ENCODE data around the gene SRP19. TPM values are rescaled to one million over a fixed set of nuclear protein-coding genes. Genes with fewer than 3 reads are reported as not detected.

SRP19 gene
- total RNA-seq (2014; rRNA removed; shearing (Covaris generic)) = 82.0 and 108 TPM in 2 replicates

GRCh38 chr5:112860929-112861637 is at the start of gene SRP19:
TSS of gene SRP19 (plus strand) at chr5:112861287. CDS start at chr5:112861377, 90 bp downstream.

Other genes starting within 250 kb of the SRP19 start
- 26.7 and 26.9 TPM in 2 replicates for gene APC, start 123.4 kb upstream of the SRP19 start, total RNA-seq (2014; rRNA removed; shearing (Covaris generic))
- gene REEP5, start 60.9 kb downstream of the SRP19 start, total RNA-seq (2014; rRNA removed; shearing (Covaris generic)) = 35.6 and 42.6 TPM in 2 replicates
- 36.6 TPM in 2 replicates for gene DCP2, start 115.5 kb downstream of the SRP19 start, total RNA-seq (2014; rRNA removed; shearing (Covaris generic))

Data from A375 (cell line).